ENCODE results near the gene FAM107B. TPM values are rescaled to one million over a fixed set of nuclear protein-coding genes. Genes with fewer than 3 reads are reported as not detected.

The FAM107B gene
- total RNA-seq, 1 donor from 2014 or later: 156 TPM

DNA sequence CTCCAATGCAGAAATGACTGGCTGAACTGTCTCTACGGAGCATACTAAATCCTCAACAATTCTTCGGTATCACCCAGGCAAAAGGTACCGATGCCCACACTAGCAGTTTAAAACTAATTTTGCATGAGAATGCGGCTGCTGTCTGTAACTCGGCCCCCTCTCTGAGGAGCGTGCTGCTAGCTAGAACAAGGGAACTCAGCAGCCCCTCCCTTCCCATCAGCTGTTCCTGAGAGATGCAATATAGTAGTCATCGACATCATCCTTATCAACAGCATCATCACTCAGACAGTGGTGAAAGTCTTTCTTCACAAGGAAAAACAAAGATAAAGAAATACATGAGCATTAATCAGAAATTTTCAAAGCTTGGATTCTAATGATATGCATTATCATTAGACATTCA, 254.9 kb downstream of the FAM107B start:
- H3K4me3 Mint-ChIP-seq: no peak overlapping the region
- H3K9me3 Mint-ChIP-seq: no peaks in the 10 kb centered on the region
- no peaks in the 10 kb centered on the region for H3K27me3 Mint-ChIP-seq (ENCODE audit: insufficient read depth)
- intact Hi-C loops (cut with micrococcal nuclease): loop anchor here (10.0 kb wide), 1 partner anchor 645 kb away; the partner anchor contains the start of gene NMT2
- H3K4me1 Mint-ChIP-seq (ENCODE audit: low read depth): peaks cover 18% of the 10 kb centered on the region
- H3K36me3 Mint-ChIP-seq (ENCODE audit: low read depth): peaks cover 53% of the 10 kb centered on the region
- DNase-seq (ENCODE audit: low spot score): no peak
- H3K27ac Mint-ChIP-seq: no peak overlapping the region

DNA sequence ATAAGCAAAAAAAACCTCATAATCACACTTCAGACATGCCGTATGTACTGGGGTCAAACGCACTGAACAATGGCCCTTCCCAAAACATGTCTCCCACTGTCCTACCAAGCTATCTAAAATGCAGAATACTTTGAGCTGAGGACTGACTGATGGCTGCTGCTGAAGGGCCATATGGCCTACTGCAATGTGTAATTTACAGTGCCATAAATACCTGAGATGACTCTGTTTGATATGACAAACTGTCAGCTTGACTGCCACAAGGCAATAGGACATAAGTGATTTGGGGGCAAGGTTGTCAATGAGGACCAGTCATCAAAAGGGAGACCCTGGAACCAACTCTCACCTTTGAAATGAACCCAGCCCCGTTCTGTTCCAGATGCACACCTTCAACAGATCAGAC, 256.5 kb downstream of the FAM107B start:
- peaks cover 5% of the 10 kb centered on the region for H3K4me1 Mint-ChIP-seq (ENCODE audit: low read depth)
- intact Hi-C loops (cut with micrococcal nuclease): no loop called here
- H3K9me3 Mint-ChIP-seq: no peaks in the 10 kb centered on the region
- no peak for DNase-seq (ENCODE audit: low spot score)
- no peak overlapping the region for H3K4me3 Mint-ChIP-seq
- peaks cover 55% of the 10 kb centered on the region for H3K36me3 Mint-ChIP-seq (ENCODE audit: low read depth)
- H3K27me3 Mint-ChIP-seq (ENCODE audit: insufficient read depth): no peaks in the 10 kb centered on the region
- no peak overlapping the region for H3K27ac Mint-ChIP-seq

GRCh38 chr10:14513123-14513522, 261.6 kb downstream of the FAM107B start:
- H3K4me1 Mint-ChIP-seq (ENCODE audit: low read depth): peaks cover 17% of the 10 kb centered on the region
- no peak for DNase-seq (ENCODE audit: low spot score)
- no peak overlapping the region for H3K4me3 Mint-ChIP-seq
- intact Hi-C loops (cut with micrococcal nuclease): no loop called here
- no peaks in the 10 kb centered on the region for H3K27me3 Mint-ChIP-seq (ENCODE audit: insufficient read depth)
- H3K9me3 Mint-ChIP-seq: peaks cover 5% of the 10 kb centered on the region
- H3K36me3 Mint-ChIP-seq (ENCODE audit: low read depth): peaks cover 56% of the 10 kb centered on the region
- no peak overlapping the region for H3K27ac Mint-ChIP-seq

- no peak for DNase-seq (ENCODE audit: low spot score)
- intact Hi-C loops (cut with micrococcal nuclease): no loop called here
- no peak overlapping the region for H3K27ac Mint-ChIP-seq
- H3K27me3 Mint-ChIP-seq (ENCODE audit: insufficient read depth): no peaks in the 10 kb centered on the region
- H3K36me3 Mint-ChIP-seq (ENCODE audit: low read depth): peaks cover 50% of the 10 kb centered on the region
- no peak overlapping the region for H3K4me3 Mint-ChIP-seq
- peaks cover 5% of the 10 kb centered on the region for H3K9me3 Mint-ChIP-seq
- peaks cover 36% of the 10 kb centered on the region for H3K4me1 Mint-ChIP-seq (ENCODE audit: low read depth)
These were observed 264.4 kb downstream of the FAM107B start for GRCh38 chr10:14510346-14510745.

- no peak for DNase-seq (ENCODE audit: low spot score)
- intact Hi-C loops (cut with micrococcal nuclease): loop anchor here (5.0 kb wide), 1 partner anchor 139 kb away; no protein-coding TSS in a partner anchor
- Mint-ChIP-seq H3K4me3 (no peak overlapping the region), H3K27ac (no peak overlapping the region), H3K27me3 (ENCODE audit: insufficient read depth) (no peaks in the 10 kb centered on the region), H3K36me3 (ENCODE audit: low read depth) (peaks cover 47% of the 10 kb centered on the region), H3K4me1 (ENCODE audit: low read depth) (peaks cover 36% of the 10 kb centered on the region), H3K9me3 (peaks cover 5% of the 10 kb centered on the region)
These were observed 266.0 kb downstream of the FAM107B start for GRCh38 chr10:14508725-14509124.

- no peak for DNase-seq (ENCODE audit: low spot score)
- Mint-ChIP-seq H3K4me1 (ENCODE audit: low read depth) (peaks cover 31% of the 10 kb centered on the region), H3K9me3 (peaks cover 5% of the 10 kb centered on the region), H3K36me3 (ENCODE audit: low read depth) (peaks cover 41% of the 10 kb centered on the region), H3K4me3 (no peak overlapping the region), H3K27ac (peak overlapping the region; percentile 31), H3K27me3 (ENCODE audit: insufficient read depth) (no peaks in the 10 kb centered on the region)
- intact Hi-C loops (cut with micrococcal nuclease): loop anchor here (2.0 to 5.0 kb wide), 2 partner anchors 19 to 140 kb away; no protein-coding TSS in a partner anchor
These were observed 266.9 kb downstream of the FAM107B start for GRCh38 chr10:14507781-14508180.

DNA sequence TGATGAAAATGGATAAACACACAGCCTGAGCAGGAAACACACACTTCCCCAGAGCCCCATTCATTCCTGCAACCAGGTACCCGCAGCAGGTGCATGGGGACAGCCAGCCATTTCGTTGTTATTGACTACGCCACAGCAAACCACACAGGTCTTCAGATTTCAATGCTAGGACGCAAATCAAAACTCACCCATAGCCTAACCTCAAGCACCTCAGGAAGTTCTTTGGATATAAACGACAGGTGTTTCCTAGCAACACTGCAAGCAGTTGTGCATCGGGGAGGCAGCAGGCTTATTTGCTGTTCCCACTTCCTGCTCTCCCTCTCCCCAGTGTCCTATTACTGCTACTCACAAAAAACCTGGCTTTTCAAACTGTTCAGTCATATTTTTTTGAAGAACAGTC, 267.5 kb downstream of the FAM107B start:
- Mint-ChIP-seq H3K27ac (peak overlapping the region; percentile 70), H3K9me3 (peaks cover 5% of the 10 kb centered on the region), H3K4me3 (no peak overlapping the region), H3K4me1 (ENCODE audit: low read depth) (peaks cover 35% of the 10 kb centered on the region), H3K27me3 (ENCODE audit: insufficient read depth) (no peaks in the 10 kb centered on the region), H3K36me3 (ENCODE audit: low read depth) (peaks cover 36% of the 10 kb centered on the region)
- intact Hi-C loops (cut with micrococcal nuclease): loop anchor here (2.0 to 5.0 kb wide), 2 partner anchors 20 to 140 kb away; no protein-coding TSS in a partner anchor
- peak; percentile 37 for DNase-seq (ENCODE audit: low spot score)

- no peak for DNase-seq (ENCODE audit: low spot score)
- no peaks in the 10 kb centered on the region for H3K9me3 Mint-ChIP-seq
- H3K4me3 Mint-ChIP-seq: no peak overlapping the region
- intact Hi-C loops (cut with micrococcal nuclease): no loop called here
- peaks cover 26% of the 10 kb centered on the region for H3K4me1 Mint-ChIP-seq (ENCODE audit: low read depth)
- H3K27ac Mint-ChIP-seq: no peak overlapping the region
- H3K27me3 Mint-ChIP-seq (ENCODE audit: insufficient read depth): no peaks in the 10 kb centered on the region
- H3K36me3 Mint-ChIP-seq (ENCODE audit: low read depth): peaks cover 9% of the 10 kb centered on the region
These were observed 272.3 kb downstream of the FAM107B start for GRCh38 chr10:14502431-14502830.

DNA sequence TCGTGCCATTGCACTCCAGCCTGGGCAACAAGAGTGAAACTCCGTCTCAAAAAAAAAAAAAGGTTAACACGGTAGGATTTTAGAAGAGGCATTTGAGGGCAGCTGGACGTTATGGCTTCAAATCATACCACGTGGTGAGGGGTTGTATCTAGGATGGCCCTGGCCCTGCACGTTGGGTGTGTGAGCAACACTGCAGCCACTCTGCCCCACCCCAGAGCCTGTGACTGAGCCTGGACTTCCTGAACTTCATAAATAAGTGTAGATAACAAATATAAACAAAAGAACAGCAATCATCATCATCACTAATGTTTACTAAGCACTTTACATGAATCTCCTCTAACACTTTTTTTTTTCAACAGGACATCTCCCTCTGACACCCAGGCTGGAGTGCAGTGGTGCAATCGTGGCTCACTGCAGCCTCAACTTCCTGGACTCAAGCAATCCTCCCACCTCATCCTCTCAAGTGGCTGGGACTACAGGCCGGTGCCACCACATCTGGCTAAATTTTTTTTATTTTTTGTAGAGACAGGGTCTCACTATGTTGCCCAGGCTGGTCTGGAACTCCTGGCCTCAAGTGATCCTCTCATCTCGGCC, 274.4 kb downstream of the FAM107B start:
- no peak for DNase-seq (ENCODE audit: low spot score)
- Mint-ChIP-seq H3K27ac (no peak overlapping the region), H3K36me3 (ENCODE audit: low read depth) (peaks cover 1% of the 10 kb centered on the region), H3K4me3 (no peak overlapping the region), H3K4me1 (ENCODE audit: low read depth) (peaks cover 14% of the 10 kb centered on the region), H3K9me3 (no peaks in the 10 kb centered on the region), H3K27me3 (ENCODE audit: insufficient read depth) (peaks cover 3% of the 10 kb centered on the region)
- intact Hi-C loops (cut with micrococcal nuclease): no loop called here

DNA sequence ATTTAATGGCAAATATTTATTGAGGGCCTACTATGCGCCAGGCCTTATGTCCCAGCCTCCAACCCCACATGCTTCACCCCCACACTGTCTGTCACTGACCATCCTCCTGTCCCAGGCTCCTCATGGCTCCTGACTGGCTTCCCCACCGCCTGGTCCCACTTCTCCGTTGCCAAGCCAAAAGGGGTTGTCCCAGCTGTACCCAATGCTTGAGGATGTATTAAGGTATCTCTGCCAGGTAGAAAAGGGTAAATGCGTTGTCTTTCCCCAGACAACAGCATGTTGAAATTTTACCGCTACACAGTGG, 275.1 kb downstream of the FAM107B start:
- H3K9me3 Mint-ChIP-seq: no peaks in the 10 kb centered on the region
- no peak overlapping the region for H3K4me3 Mint-ChIP-seq
- no peak for DNase-seq (ENCODE audit: low spot score)
- intact Hi-C loops (cut with micrococcal nuclease): loop anchor here (1.0 to 2.0 kb wide), 7 partner anchors 44 to 607 kb away; partner anchors contain the start of genes CDNF, HSPA14, MEIG1 and MSANTD7
- H3K36me3 Mint-ChIP-seq (ENCODE audit: low read depth): peaks cover 1% of the 10 kb centered on the region
- H3K27ac Mint-ChIP-seq: no peak overlapping the region
- H3K4me1 Mint-ChIP-seq (ENCODE audit: low read depth): peaks cover 14% of the 10 kb centered on the region
- peaks cover 4% of the 10 kb centered on the region for H3K27me3 Mint-ChIP-seq (ENCODE audit: insufficient read depth)

- Mint-ChIP-seq H3K4me1 (ENCODE audit: low read depth) (peaks cover 14% of the 10 kb centered on the region), H3K36me3 (ENCODE audit: low read depth) (peaks cover 1% of the 10 kb centered on the region), H3K27ac (no peak overlapping the region), H3K4me3 (no peak overlapping the region), H3K9me3 (no peaks in the 10 kb centered on the region), H3K27me3 (ENCODE audit: insufficient read depth) (peaks cover 5% of the 10 kb centered on the region)
- DNase-seq (ENCODE audit: low spot score): no peak
- intact Hi-C loops (cut with micrococcal nuclease): loop anchor here (2.0 kb wide), 2 partner anchors 380 to 460 kb away; partner anchors contain the start of genes MEIG1 and SUV39H2
These were observed 276.4 kb downstream of the FAM107B start for GRCh38 chr10:14498326-14498725.

DNA sequence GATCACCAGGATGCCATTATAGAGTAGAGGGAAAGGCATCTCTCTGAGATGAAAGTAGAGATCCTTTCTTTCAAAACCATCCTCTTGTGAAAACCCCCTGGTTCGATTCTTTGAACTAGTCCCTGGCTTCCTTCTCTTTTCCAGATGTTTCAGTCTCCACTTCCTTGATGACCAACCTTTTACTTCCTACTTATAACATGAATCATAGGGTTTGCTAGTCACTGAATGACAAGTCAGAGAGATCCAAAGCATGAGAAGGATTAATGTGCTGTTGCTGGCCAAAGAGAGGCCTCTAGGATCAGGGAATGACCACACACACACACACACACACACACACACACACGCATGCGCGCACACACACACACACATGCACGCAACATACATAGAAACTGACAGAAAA, 282.9 kb downstream of the FAM107B start:
- Mint-ChIP-seq H3K27ac (no peak overlapping the region), H3K9me3 (no peaks in the 10 kb centered on the region)
- intact Hi-C loops (cut with micrococcal nuclease): no loop called here

GRCh38 chr10:14489522-14490177, 285.0 kb downstream of the FAM107B start:
- intact Hi-C loops (cut with micrococcal nuclease): no loop called here
- Mint-ChIP-seq H3K4me3 (no peak overlapping the region), H3K27me3 (ENCODE audit: insufficient read depth) (peaks cover 18% of the 10 kb centered on the region), H3K27ac (no peak overlapping the region), H3K36me3 (ENCODE audit: low read depth) (no peaks in the 10 kb centered on the region), H3K9me3 (no peaks in the 10 kb centered on the region), H3K4me1 (ENCODE audit: low read depth) (peaks cover 4% of the 10 kb centered on the region)
- no peak for DNase-seq (ENCODE audit: low spot score)

More for the DNA sequence above, 282.9 kb downstream of the FAM107B start:
- no peaks in the 10 kb centered on the region for H3K36me3 Mint-ChIP-seq (ENCODE audit: low read depth)
- peaks cover 4% of the 10 kb centered on the region for H3K4me1 Mint-ChIP-seq (ENCODE audit: low read depth)
- H3K4me3 Mint-ChIP-seq: no peak overlapping the region
- DNase-seq (ENCODE audit: low spot score): no peak
- peaks cover 14% of the 10 kb centered on the region for H3K27me3 Mint-ChIP-seq (ENCODE audit: insufficient read depth)

Data from activated T-helper 1 cell treated with anti-CD3 and anti-CD28 coated beads, Interleukin-12 subunit alpha, Interleukin-12 subunit beta, Interleukin-2, Interleukin-4 antibody, amounts not matched to agents 30 ng/mL and 10 ng/mL and 1 ng/mL, durations not matched to agents 14 hours and 24 hours and 36 hours (primary cell).